HEK293T (cell line): ENCODE results near the gene DIPK1C.

Experiments used
- ARNT ChIP-seq: fragments of 450-650 bp; IDR thresholded peaks from 2 replicates; pipeline ENCODE4 v1.6.1; 2017; ENCODE audit warnings: mild to moderate bottlenecking
- ELF4 ChIP-seq: fragments of 450-650 bp; IDR thresholded peaks from 2 replicates; pipeline ENCODE4 v1.6.1; 2017; ENCODE audit warnings: antibody characterized with exemption
- LEF1 ChIP-seq: fragments of 450-650 bp; IDR thresholded peaks from 2 replicates; pipeline ENCODE4 v1.6.1; 2017; ENCODE audit warnings: mild to moderate bottlenecking, borderline replicate concordance

GRCh38 chr18:74501386-74501785, 44.3 kb upstream of the DIPK1C start:
- no peak for TF ChIP-seq LEF1
- TF ChIP-seq ARNT, result no peak
- TF ChIP-seq ELF4, result no peak
